Heart right ventricle (tissue), 16 donors: Measurements from ENCODE around the gene PIK3R2. TPM values are rescaled to one million over a fixed set of nuclear protein-coding genes. Genes with fewer than 3 reads are reported as not detected.

Source experiments
- ATAC-seq, 8 donors: fragments of 200-7000 bp; cut with Tn5 transposase; one replicate each; pipeline ENCODE4 v1.9.1; 2020; ENCODE audit warnings: mild to moderate bottlenecking in 8 of 8, moderate library complexity in 8 of 8, moderate number of reproducible peaks in 1 of 8
- DNase-seq, 2 donors: peaks; one replicate each; pipeline ENCODE4 v3.0.0-alpha.2; 2020
- H3K27ac ChIP-seq, 10 donors: fragments of 200-600 bp; sonication (generic) in 2 of 10; one replicate each; pipeline versions ENCODE4 v1.5.0 to v1.8.0; 2020 to 2022; ENCODE audit warnings: mild to moderate bottlenecking in 3 of 10
- H3K27me3 ChIP-seq, 7 donors: fragments of 200-600 bp; one replicate each; pipeline ENCODE4 v1.8.0; 2021 to 2022; ENCODE audit warnings: mild to moderate bottlenecking in 2 of 7
- H3K36me3 ChIP-seq, 9 donors: fragments of 200-600 bp; sonication (generic) in 1 of 9; one replicate each; pipeline versions ENCODE4 v1.5.0 to v1.8.0; 2020 to 2022; ENCODE audit warnings: mild to moderate bottlenecking in 2 of 9
- H3K4me1 ChIP-seq, 9 donors: fragments of 200-600 bp; sonication (generic) in 1 of 9; one replicate each; pipeline versions ENCODE4 v1.5.0 to v1.8.0; 2020 to 2022; ENCODE audit warnings: mild to moderate bottlenecking in 4 of 9
- H3K4me3 ChIP-seq, 10 donors: fragments of 200-600 bp; sonication (generic) in 2 of 10; one replicate each; pipeline versions ENCODE4 v1.5.0 to v1.8.0; 2020 to 2022; ENCODE audit warnings: mild to moderate bottlenecking in 7 of 10, moderate library complexity in 2 of 10
- H3K9me3 ChIP-seq, 11 donors: fragments of 200-600 bp in 10 of 11; sonication (generic) in 2 of 11; one replicate each; pipeline versions ENCODE4 v1.5.0 to v1.8.0; 2013 to 2022; ENCODE audit warnings: mild to moderate bottlenecking in 2 of 11, control low read depth in 1 of 11, moderate library complexity in 1 of 11
- WGBS, 2 donors: extraction: QIAGEN DNeasy Blood & Tissue Kit; methylation state at CpG; one replicate each; pipeline ENCODE4 v1.1.7; 2013; ENCODE audit warnings: inconsistent platforms in 1 of 2; 5-methylcytosine and 5-hydroxymethylcytosine counted together
- intact Hi-C, 10 donors: fragments of 100-400 bp; cut with DNase I; formaldehyde crosslinking; loops; one replicate each; pipeline versions ENCODE4 v1.11.1 to v1.14.2; 2022
- polyA plus RNA-seq, 2 donors: library from polyadenylated mRNA; stranded (reverse); fragments of 200-250 nt; gene quantifications; one replicate each; pipeline ENCODE4 v1.2.3, GENCODE V29; 2013
- total RNA-seq, 10 donors: library from RNA; stranded (reverse); fragmentation: NEBNext Ultra II Directional in 3 of 10; extraction: Animal tissue kit (Norgen Biotek cat#: 25700) in 3 of 10; gene quantifications; one replicate each; pipeline versions ENCODE4 v1.2.1 to v1.2.4, GENCODE V29; 2021 to 2023
- TF ChIP-seq, protein P1 (sequence below), 9 donors: fragments of 200-600 bp; sonication (generic) in 2 of 9; IDR thresholded peaks; one replicate each; pipeline versions ENCODE4 v1.5.0 to v1.8.0; 2021 to 2022; ENCODE audit warnings: antibody characterized with exemption in 9 of 9, mild to moderate bottlenecking in 5 of 9, moderate library complexity in 1 of 9
- donor health status: Arrhythmogenic right ventricular cardiomyopathy.
- donor health status: ischemic (EF 13 %, LVEDD 7.1; RV severe dilation, severe dysfunction).
- donor health status: healthy with polysubstance abuse.
- donor health status: DM: no; HTN: yes; CAD: no.
- donor health status: DM: no; HTN: no; CAD: no.
- donor health status: ischemic (EF 25% LVEDD 6.9; RV normal size, moderate dysfunction).
- donor health status: ischemic (EF 25% LVEDD 5.7; RV mildly dilated, moderate dysfunction).
- donor health status: healthy.
- donor health status: DM: yes; HTN: yes; CAD: no.
- donor health status: Ischemic cardiomyopathy.
- donor health status: ischemic (EF 35%, LVEDD 5.7; RV mildly dilated, moderate dysfunction).
- donor health status: nonischemic (EF 11% LVEDD 7.7; RV severe dilation, severe dysfunction).
- donor health status: DM: yes; HTN: yes; CAD: no.
- donor health status: PGD.
- donor health status: ischemic (EF 29% LVEDD 5.4; RV normal size, mild dysfunction).
- donor health status: nonischemic (EF 23%, LVEDD 6.1; RV moderate dilation, normal function).

The PIK3R2 gene
- total and polyA plus RNA-seq, 12 donors: 2.3 to 29.1 (median 21.7) TPM

DNA sequence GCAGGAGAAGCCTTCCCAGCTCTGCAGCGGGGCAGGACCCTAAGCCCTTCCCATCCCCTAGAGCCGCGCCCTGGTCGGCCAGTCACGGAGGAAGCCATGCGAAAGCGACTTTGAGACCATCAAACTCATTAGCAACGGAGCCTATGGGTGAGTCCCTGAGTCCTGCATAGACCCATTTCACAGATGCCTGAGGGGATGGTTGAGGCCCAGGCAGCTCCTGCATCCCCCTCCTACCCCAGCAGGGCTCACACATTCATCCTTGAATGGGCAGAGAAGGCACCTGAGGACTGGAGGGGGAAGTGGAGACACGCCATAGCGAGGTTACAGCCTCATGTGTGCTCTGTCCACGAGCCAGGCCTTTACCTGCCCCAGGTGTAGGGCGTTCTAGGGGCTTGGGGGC lies 24.2 kb upstream of the PIK3R2 start:
- ATAC-seq (no peak), DNase-seq (no peak)
- Histone ChIP-seq H3K4me1 (peaks cover 0 to 18% (median 0%) of the 10 kb centered on the region in 9 donors), H3K27me3 (no peaks in the 10 kb centered on the region), H3K4me3 (no peak overlapping the region), H3K27ac (no peak overlapping the region), H3K9me3 (no peaks in the 10 kb centered on the region), H3K36me3 (peaks cover 0 to 96% (median 10%) of the 10 kb centered on the region in 9 donors)
- TF ChIP-seq, protein P1, sequence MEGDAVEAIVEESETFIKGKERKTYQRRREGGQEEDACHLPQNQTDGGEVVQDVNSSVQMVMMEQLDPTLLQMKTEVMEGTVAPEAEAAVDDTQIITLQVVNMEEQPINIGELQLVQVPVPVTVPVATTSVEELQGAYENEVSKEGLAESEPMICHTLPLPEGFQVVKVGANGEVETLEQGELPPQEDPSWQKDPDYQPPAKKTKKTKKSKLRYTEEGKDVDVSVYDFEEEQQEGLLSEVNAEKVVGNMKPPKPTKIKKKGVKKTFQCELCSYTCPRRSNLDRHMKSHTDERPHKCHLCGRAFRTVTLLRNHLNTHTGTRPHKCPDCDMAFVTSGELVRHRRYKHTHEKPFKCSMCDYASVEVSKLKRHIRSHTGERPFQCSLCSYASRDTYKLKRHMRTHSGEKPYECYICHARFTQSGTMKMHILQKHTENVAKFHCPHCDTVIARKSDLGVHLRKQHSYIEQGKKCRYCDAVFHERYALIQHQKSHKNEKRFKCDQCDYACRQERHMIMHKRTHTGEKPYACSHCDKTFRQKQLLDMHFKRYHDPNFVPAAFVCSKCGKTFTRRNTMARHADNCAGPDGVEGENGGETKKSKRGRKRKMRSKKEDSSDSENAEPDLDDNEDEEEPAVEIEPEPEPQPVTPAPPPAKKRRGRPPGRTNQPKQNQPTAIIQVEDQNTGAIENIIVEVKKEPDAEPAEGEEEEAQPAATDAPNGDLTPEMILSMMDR (IDR thresholded peaks at IDR 0.05): no peak
- 96 to 98% methylated on average over 12 of the region's 12 CpGs for WGBS, 2 donors
- intact Hi-C loops: no loop called here

DNA sequence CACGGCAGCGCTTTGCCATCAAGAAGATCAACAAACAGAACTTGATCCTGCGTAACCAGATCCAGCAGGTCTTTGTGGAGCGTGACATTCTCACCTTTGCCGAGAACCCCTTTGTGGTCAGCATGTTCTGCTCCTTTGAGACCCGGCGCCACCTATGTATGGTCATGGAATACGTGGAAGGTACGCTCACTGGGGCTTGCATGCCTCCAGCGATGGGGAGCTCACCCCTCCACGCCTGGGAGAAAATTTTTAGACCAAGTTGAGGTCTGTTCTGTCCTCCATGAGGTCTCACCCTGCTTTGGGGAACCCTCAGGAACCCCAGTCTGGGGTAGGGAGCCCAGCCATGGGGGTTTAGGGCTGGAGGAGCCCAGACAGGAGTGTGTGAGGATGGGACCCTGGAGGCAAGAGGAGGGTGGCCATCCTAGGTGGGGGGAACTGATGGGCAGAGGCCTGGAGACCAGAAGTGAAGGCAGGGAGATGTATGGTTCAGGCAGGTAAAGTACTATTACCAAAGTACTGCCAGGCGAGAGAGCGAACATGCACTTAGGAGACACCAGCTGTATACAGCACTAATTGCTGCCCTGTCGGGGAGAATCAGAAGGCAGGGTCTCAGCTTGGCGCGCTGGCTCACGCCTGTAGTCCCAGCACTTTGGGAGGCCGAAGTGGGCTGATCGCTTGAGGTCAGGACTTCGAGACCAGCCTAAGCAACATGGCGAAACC lies 22.3 kb upstream of the PIK3R2 start:
- H3K27ac ChIP-seq: no peak overlapping the region
- TF ChIP-seq, protein P1 (IDR thresholded peaks at IDR 0.05): no peak
- intact Hi-C loops: no loop called here
- H3K9me3 ChIP-seq: no peaks in the 10 kb centered on the region
- peaks cover 0 to 96% (median 10%) of the 10 kb centered on the region in 9 donors for H3K36me3 ChIP-seq
- H3K4me3 ChIP-seq: no peak overlapping the region
- WGBS, 2 donors: 97% methylated on average over 21 of the region's 21 CpGs
- DNase-seq: no peak
- H3K4me1 ChIP-seq: peaks cover 0 to 13% (median 0%) of the 10 kb centered on the region in 9 donors
- H3K27me3 ChIP-seq: no peaks in the 10 kb centered on the region
- no peak for ATAC-seq

DNA sequence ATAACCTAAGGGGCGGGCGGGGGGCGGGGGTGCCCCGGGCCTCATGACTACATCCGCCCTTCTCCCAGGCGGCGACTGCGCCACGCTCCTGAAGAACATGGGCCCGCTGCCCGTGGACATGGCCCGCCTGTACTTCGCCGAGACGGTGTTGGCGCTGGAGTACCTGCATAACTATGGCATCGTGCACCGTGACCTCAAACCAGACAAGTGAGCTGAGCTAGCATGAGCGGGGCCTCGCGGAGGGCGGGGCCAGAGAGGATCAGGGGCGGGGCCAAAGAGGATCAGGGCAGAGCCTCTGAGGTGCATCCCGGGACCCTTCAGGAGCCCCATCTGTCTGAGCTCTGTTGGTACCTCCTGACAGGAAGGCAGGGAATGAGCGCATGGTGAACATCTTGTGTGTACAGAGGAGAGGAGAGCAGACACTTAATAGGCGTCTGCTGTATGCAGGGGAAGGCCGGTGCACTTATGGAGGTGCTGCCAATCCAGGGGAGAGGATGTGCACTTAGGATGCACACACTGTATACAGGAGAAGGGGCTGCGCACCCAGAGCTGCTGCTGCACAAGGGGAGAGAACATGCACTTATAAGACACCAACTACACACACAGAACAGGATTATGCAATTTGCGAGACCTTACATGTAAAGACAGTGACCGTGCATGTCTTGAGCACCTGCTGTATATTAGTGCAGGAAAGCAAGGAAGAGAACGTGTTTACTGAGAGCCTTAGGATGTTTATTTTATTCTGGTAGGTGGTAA lies 20.9 kb upstream of the PIK3R2 start:
- H3K4me1 ChIP-seq: peaks cover 0 to 7% (median 0%) of the 10 kb centered on the region in 9 donors
- peaks cover 0 to 100% (median 10%) of the 10 kb centered on the region in 9 donors for H3K36me3 ChIP-seq
- no peaks in the 10 kb centered on the region for H3K9me3 ChIP-seq
- H3K27ac ChIP-seq: no peak overlapping the region
- intact Hi-C loops: no loop called here
- no peak for ATAC-seq
- H3K4me3 ChIP-seq: no peak overlapping the region
- H3K27me3 ChIP-seq: no peaks in the 10 kb centered on the region
- TF ChIP-seq, protein P1 (IDR thresholded peaks at IDR 0.05): no peak
- no peak for DNase-seq
- 83 to 84% methylated on average over 31 of the region's 31 CpGs for WGBS, 2 donors

DNA sequence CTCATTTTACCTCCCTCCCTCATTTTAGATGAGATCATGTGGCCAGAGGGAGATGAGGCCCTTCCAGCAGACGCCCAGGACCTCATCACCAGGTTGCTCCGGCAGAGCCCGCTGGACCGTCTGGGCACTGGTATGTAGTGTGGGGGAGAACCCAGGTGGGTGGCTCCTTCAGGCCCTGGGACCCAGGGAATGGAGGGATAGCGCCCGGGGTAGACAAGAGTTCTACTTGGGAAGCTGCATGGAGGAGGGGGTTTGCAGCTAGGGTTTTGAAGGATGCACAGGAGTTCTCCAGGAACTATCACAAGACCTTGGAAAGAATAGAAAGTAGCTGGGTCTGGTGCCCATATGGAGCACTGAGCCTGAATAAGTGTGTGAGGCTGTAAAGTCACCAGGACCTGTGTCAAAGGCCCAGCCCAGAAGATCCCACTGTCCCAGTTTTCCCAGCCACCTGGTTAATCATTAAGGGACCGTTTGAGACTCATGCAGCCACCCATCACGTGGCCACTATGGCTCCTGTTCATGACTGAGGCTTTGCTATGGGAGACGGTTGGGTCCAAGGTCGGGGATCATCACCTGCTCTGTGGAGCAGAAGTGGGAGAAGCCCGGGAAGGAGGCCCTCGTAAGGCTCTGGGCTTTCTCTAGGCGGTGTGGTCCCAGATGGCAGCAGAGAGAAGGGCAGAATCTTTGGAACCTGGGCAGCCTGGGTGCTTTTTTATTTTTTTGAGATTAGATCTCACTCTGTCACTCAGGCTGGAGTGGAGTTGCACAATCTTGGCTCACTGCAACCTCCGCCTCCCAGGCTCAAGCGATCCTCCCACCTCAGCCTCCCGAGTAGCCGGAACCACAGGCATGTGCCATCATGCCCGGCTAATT lies 17.0 kb upstream of the PIK3R2 start:
- Histone ChIP-seq H3K27ac (no peak overlapping the region), H3K4me3 (no peak overlapping the region), H3K36me3 (peaks cover 0 to 92% (median 9%) of the 10 kb centered on the region in 9 donors), H3K4me1 (peaks cover 0 to 4% (median 0%) of the 10 kb centered on the region in 9 donors), H3K9me3 (no peaks in the 10 kb centered on the region), H3K27me3 (no peaks in the 10 kb centered on the region)
- WGBS, 2 donors: 96 to 97% methylated on average over 18 of the region's 18 CpGs
- TF ChIP-seq, protein P1 (IDR thresholded peaks at IDR 0.05): no peak
- no peak for ATAC-seq
- intact Hi-C loops: no loop called here
- DNase-seq: no peak
